Measurements from ENCODE around the gene TRABD2B.

TRABD2B gene

GRCh38 chr1:47841356-47841755 is 155.8 kb downstream of the TRABD2B start:
- Histone ChIP-seq H3K9me3 (ENCODE audit: low read length) (no peaks in the 10 kb centered on the region), H2AFZ (ENCODE audit: low read depth, low read length) (no peak overlapping the region), H3K36me3 (ENCODE audit: insufficient read depth, low read length) (no peaks in the 10 kb centered on the region), H3K4me3 (ENCODE audit: low read length) (no peak overlapping the region), H3K27me3 (ENCODE audit: insufficient read depth, low read length) (no peaks in the 10 kb centered on the region), H3K4me1 (ENCODE audit: insufficient read depth, low read length) (no peaks in the 10 kb centered on the region)

GRCh38 chr1:47840393-47841190 is 156.6 kb downstream of the TRABD2B start:
- Histone ChIP-seq H3K27me3 (ENCODE audit: insufficient read depth, low read length) (no peaks in the 10 kb centered on the region), H3K4me3 (ENCODE audit: low read length) (no peak overlapping the region), H2AFZ (ENCODE audit: low read depth, low read length) (no peak overlapping the region), H3K36me3 (ENCODE audit: insufficient read depth, low read length) (no peaks in the 10 kb centered on the region), H3K4me1 (ENCODE audit: insufficient read depth, low read length) (no peaks in the 10 kb centered on the region), H3K9me3 (ENCODE audit: low read length) (no peaks in the 10 kb centered on the region)

GRCh38 chr1:47839433-47839760 is 157.8 kb downstream of the TRABD2B start:
- Histone ChIP-seq H3K36me3 (ENCODE audit: insufficient read depth, low read length) (no peaks in the 10 kb centered on the region), H2AFZ (ENCODE audit: low read depth, low read length) (no peak overlapping the region), H3K4me1 (ENCODE audit: insufficient read depth, low read length) (no peaks in the 10 kb centered on the region), H3K4me3 (ENCODE audit: low read length) (no peak overlapping the region), H3K27me3 (ENCODE audit: insufficient read depth, low read length) (no peaks in the 10 kb centered on the region), H3K9me3 (ENCODE audit: low read length) (no peaks in the 10 kb centered on the region)

GRCh38 chr1:47838562-47839432 is 158.4 kb downstream of the TRABD2B start:
- no peaks in the 10 kb centered on the region for H3K27me3 ChIP-seq (ENCODE audit: insufficient read depth, low read length)
- no peak overlapping the region for H3K4me3 ChIP-seq (ENCODE audit: low read length)
- H3K4me1 ChIP-seq (ENCODE audit: insufficient read depth, low read length): no peaks in the 10 kb centered on the region

GRCh38 chr1:47837866-47838561 is 159.2 kb downstream of the TRABD2B start:
- no peaks in the 10 kb centered on the region for H3K27me3 ChIP-seq (ENCODE audit: insufficient read depth, low read length)
- H3K36me3 ChIP-seq (ENCODE audit: insufficient read depth, low read length): no peaks in the 10 kb centered on the region
- no peak overlapping the region for H2AFZ ChIP-seq (ENCODE audit: low read depth, low read length)
- H3K4me3 ChIP-seq (ENCODE audit: low read length): no peak overlapping the region
- H3K4me1 ChIP-seq (ENCODE audit: insufficient read depth, low read length): no peaks in the 10 kb centered on the region
- no peaks in the 10 kb centered on the region for H3K9me3 ChIP-seq (ENCODE audit: low read length)

More at GRCh38 chr1:47838562-47839432, 158.4 kb downstream of the TRABD2B start:
- no peaks in the 10 kb centered on the region for H3K9me3 ChIP-seq (ENCODE audit: low read length)
- H3K36me3 ChIP-seq (ENCODE audit: insufficient read depth, low read length): no peaks in the 10 kb centered on the region
- H2AFZ ChIP-seq (ENCODE audit: low read depth, low read length): no peak overlapping the region

- Histone ChIP-seq H3K4me3 (ENCODE audit: low read length) (no peak overlapping the region), H3K4me1 (ENCODE audit: insufficient read depth, low read length) (no peaks in the 10 kb centered on the region), H3K36me3 (ENCODE audit: insufficient read depth, low read length) (no peaks in the 10 kb centered on the region), H3K27me3 (ENCODE audit: insufficient read depth, low read length) (no peaks in the 10 kb centered on the region), H2AFZ (ENCODE audit: low read depth, low read length) (no peak overlapping the region), H3K9me3 (ENCODE audit: low read length) (no peaks in the 10 kb centered on the region)
Observed at GRCh38 chr1:47837056-47837830, 159.9 kb downstream of the TRABD2B start.

GRCh38 chr1:47835409-47835808 is 161.8 kb downstream of the TRABD2B start:
- Histone ChIP-seq H3K4me3 (ENCODE audit: low read length) (no peak overlapping the region), H3K9me3 (ENCODE audit: low read length) (no peaks in the 10 kb centered on the region), H3K4me1 (ENCODE audit: insufficient read depth, low read length) (peaks cover 1% of the 10 kb centered on the region), H2AFZ (ENCODE audit: low read depth, low read length) (no peak overlapping the region), H3K36me3 (ENCODE audit: insufficient read depth, low read length) (no peaks in the 10 kb centered on the region), H3K27me3 (ENCODE audit: insufficient read depth, low read length) (peaks cover 7% of the 10 kb centered on the region)

GRCh38 chr1:47834326-47834725 is 162.9 kb downstream of the TRABD2B start:
- H3K4me3 ChIP-seq (ENCODE audit: low read length): no peak overlapping the region
- H3K27me3 ChIP-seq (ENCODE audit: insufficient read depth, low read length): peaks cover 10% of the 10 kb centered on the region
- H3K4me1 ChIP-seq (ENCODE audit: insufficient read depth, low read length): peaks cover 1% of the 10 kb centered on the region
- no peaks in the 10 kb centered on the region for H3K36me3 ChIP-seq (ENCODE audit: insufficient read depth, low read length)
- H2AFZ ChIP-seq (ENCODE audit: low read depth, low read length): no peak overlapping the region
- no peaks in the 10 kb centered on the region for H3K9me3 ChIP-seq (ENCODE audit: low read length)

- Histone ChIP-seq H3K4me1 (ENCODE audit: insufficient read depth, low read length) (peaks cover 1% of the 10 kb centered on the region), H2AFZ (ENCODE audit: low read depth, low read length) (no peak overlapping the region), H3K9me3 (ENCODE audit: low read length) (no peaks in the 10 kb centered on the region), H3K36me3 (ENCODE audit: insufficient read depth, low read length) (no peaks in the 10 kb centered on the region), H3K27me3 (ENCODE audit: insufficient read depth, low read length) (peaks cover 12% of the 10 kb centered on the region), H3K4me3 (ENCODE audit: low read length) (no peak overlapping the region)
Observed at GRCh38 chr1:47830641-47831333, 166.4 kb downstream of the TRABD2B start.

- no peaks in the 10 kb centered on the region for H3K9me3 ChIP-seq (ENCODE audit: low read length)
- peaks cover 1% of the 10 kb centered on the region for H3K4me1 ChIP-seq (ENCODE audit: insufficient read depth, low read length)
- H3K36me3 ChIP-seq (ENCODE audit: insufficient read depth, low read length): no peaks in the 10 kb centered on the region
- H3K27me3 ChIP-seq (ENCODE audit: insufficient read depth, low read length): peaks cover 13% of the 10 kb centered on the region
- no peak overlapping the region for H3K4me3 ChIP-seq (ENCODE audit: low read length)
- no peak overlapping the region for H2AFZ ChIP-seq (ENCODE audit: low read depth, low read length)
Observed at GRCh38 chr1:47830021-47830420, 167.2 kb downstream of the TRABD2B start.

GRCh38 chr1:47828978-47829377 is 168.2 kb downstream of the TRABD2B start:
- no peaks in the 10 kb centered on the region for H3K9me3 ChIP-seq (ENCODE audit: low read length)
- peaks cover 1% of the 10 kb centered on the region for H3K4me1 ChIP-seq (ENCODE audit: insufficient read depth, low read length)

GRCh38 chr1:47827109-47827508 is 170.1 kb downstream of the TRABD2B start:
- no peak overlapping the region for H3K4me3 ChIP-seq (ENCODE audit: low read length)
- H2AFZ ChIP-seq (ENCODE audit: low read depth, low read length): no peak overlapping the region
- H3K36me3 ChIP-seq (ENCODE audit: insufficient read depth, low read length): no peaks in the 10 kb centered on the region
- no peaks in the 10 kb centered on the region for H3K9me3 ChIP-seq (ENCODE audit: low read length)
- peaks cover 1% of the 10 kb centered on the region for H3K4me1 ChIP-seq (ENCODE audit: insufficient read depth, low read length)
- peaks cover 16% of the 10 kb centered on the region for H3K27me3 ChIP-seq (ENCODE audit: insufficient read depth, low read length)

More at GRCh38 chr1:47828978-47829377, 168.2 kb downstream of the TRABD2B start:
- H2AFZ ChIP-seq (ENCODE audit: low read depth, low read length): no peak overlapping the region
- no peaks in the 10 kb centered on the region for H3K36me3 ChIP-seq (ENCODE audit: insufficient read depth, low read length)
- no peak overlapping the region for H3K4me3 ChIP-seq (ENCODE audit: low read length)
- peaks cover 13% of the 10 kb centered on the region for H3K27me3 ChIP-seq (ENCODE audit: insufficient read depth, low read length)
